CD4-positive, alpha-beta T cell treated with Interleukin-21 for 1 hour (primary cell): ENCODE results near the gene ALG6.
"Not testable (repeated sequence)": the region's sequence is repeated elsewhere in the genome, so short reads cannot be mapped to it uniquely, and the experiment has no call there.

Experiments
- DNase-seq: peaks from one replicate; pipeline ENCODE4 v3.0.0-alpha.2; 2020

The ALG6 gene

GRCh38 chr1:63418101-63418500 lies 50.7 kb downstream of the ALG6 start:
- no peak for DNase-seq

GRCh38 chr1:63420746-63421145 lies 53.3 kb downstream of the ALG6 start:
- not testable (repeated sequence) for DNase-seq

- no peak for DNase-seq
Observed at GRCh38 chr1:63423649-63424048, 56.2 kb downstream of the ALG6 start.

- DNase-seq: no peak
Observed at GRCh38 chr1:63428815-63429214, 61.4 kb downstream of the ALG6 start.

GRCh38 chr1:63429281-63429680 lies 61.9 kb downstream of the ALG6 start:
- no peak for DNase-seq

GRCh38 chr1:63435161-63435560 lies 67.7 kb downstream of the ALG6 start:
- no peak for DNase-seq

GRCh38 chr1:63442141-63442475 lies 74.7 kb downstream of the ALG6 start:
- no peak for DNase-seq

- DNase-seq: no peak
Observed at GRCh38 chr1:63448731-63449246, 81.4 kb downstream of the ALG6 start.

- DNase-seq: no peak
Observed at GRCh38 chr1:63450416-63450815, 83.0 kb downstream of the ALG6 start.

GRCh38 chr1:63453232-63453631 lies 85.8 kb downstream of the ALG6 start:
- no peak for DNase-seq

GRCh38 chr1:63454269-63454668 lies 86.8 kb downstream of the ALG6 start:
- DNase-seq: no peak

- no peak for DNase-seq
Observed at GRCh38 chr1:63458750-63459149, 91.3 kb downstream of the ALG6 start.

GRCh38 chr1:63461661-63462230 lies 94.3 kb downstream of the ALG6 start:
- DNase-seq: no peak

GRCh38 chr1:63463248-63463647 lies 95.8 kb downstream of the ALG6 start:
- no peak for DNase-seq

GRCh38 chr1:63466181-63466580 lies 98.8 kb downstream of the ALG6 start:
- DNase-seq: no peak

- DNase-seq: no peak
Observed at GRCh38 chr1:63466759-63467158, 99.3 kb downstream of the ALG6 start.

- not testable (repeated sequence) for DNase-seq
Observed at GRCh38 chr1:63468683-63469082, 101.3 kb downstream of the ALG6 start.

- DNase-seq: no peak
Observed at GRCh38 chr1:63475761-63476160, 108.3 kb downstream of the ALG6 start.

GRCh38 chr1:63480057-63480456 lies 112.6 kb downstream of the ALG6 start:
- no peak for DNase-seq

GRCh38 chr1:63486629-63487028 lies 119.2 kb downstream of the ALG6 start:
- no peak for DNase-seq

- no peak for DNase-seq
Observed at GRCh38 chr1:63487336-63488065, 120.1 kb downstream of the ALG6 start.
